Retina (tissue), 1 donor: ENCODE data around the gene SF3B6.

Source experiments
- DNase-seq: peaks from one replicate; pipeline ENCODE4 v3.0.0-alpha.2; 2016

The SF3B6 gene

DNA sequence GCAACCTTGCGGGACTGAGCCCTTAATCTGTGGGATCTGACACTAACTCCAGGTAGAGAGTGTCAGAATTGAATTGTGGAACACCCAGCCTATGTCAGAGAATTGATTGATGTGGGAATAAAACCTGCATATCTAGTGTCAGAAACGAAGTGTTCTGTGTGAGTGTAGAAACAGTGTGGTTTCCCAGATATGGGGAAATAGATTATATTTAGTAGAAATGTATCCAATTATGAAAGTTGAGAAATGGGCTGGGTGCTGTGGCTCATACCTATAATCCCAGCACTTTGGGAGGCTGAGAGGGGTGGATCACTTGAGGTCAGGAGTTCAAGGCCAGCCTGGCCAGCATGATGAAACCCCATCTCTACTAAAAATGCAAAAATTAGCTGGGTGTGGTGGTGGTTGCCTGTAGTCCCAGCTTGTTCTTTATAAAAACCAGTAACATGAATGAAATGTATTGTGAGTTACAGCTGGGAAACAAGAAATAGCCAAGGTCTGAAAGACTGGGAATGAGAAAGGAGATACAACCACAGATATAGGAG lies 12.8 kb upstream of the SF3B6 start:
- no peak for DNase-seq

DNA sequence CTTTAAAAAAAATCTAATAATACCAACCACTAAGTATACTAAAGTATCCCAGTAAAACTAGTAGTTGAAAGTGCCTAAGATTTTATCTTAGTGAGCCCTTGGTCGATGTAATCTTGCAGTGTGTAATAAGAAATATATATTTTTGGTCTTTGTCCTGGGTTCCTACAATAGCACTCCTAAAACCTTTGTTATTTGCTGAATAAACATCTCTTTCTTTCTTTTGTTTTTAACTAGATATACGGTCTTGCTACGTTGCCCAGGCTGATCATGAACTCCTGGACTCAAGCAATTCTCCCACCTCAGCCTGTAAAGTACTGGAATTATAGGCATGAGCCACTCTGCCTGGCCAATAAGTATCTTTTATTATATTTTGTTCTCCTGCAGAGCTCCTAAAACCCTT lies 10.9 kb upstream of the SF3B6 start:
- DNase-seq: no peak

DNA sequence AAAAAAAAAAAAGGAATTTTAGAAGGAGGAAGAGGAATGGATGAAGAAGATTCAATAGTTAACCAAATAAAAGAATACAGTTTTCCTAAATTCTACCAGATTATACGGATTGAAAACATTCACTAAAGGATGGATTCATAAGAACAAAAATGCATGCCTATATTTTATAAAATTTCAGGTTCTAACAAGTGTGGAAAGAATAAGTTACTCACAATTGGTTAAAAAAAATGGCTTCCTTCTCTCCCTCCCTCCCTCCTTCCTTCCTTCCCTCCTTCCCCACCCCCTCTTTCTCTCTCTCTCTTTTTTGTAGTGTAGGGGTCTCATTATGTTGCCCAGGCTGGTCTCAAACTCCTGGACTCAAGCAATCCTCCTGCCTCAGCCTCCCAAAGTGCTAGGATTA lies 10.1 kb upstream of the SF3B6 start:
- DNase-seq: no peak

DNA sequence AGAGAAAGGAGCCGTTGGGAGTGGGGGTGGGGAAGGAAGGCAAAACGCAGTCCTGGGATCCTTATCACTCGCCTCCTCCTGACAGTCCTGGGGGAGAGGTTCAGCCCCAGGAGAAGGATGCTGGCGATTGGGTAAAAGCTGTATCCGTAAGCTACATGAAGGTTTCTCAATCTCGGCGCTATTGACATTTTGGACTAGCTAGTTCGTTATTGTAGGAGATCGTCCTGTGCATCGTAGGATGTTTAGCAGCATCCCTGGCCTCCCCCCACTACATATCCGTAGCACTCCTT lies 9.0 kb upstream of the SF3B6 start:
- DNase-seq: no peak

DNA sequence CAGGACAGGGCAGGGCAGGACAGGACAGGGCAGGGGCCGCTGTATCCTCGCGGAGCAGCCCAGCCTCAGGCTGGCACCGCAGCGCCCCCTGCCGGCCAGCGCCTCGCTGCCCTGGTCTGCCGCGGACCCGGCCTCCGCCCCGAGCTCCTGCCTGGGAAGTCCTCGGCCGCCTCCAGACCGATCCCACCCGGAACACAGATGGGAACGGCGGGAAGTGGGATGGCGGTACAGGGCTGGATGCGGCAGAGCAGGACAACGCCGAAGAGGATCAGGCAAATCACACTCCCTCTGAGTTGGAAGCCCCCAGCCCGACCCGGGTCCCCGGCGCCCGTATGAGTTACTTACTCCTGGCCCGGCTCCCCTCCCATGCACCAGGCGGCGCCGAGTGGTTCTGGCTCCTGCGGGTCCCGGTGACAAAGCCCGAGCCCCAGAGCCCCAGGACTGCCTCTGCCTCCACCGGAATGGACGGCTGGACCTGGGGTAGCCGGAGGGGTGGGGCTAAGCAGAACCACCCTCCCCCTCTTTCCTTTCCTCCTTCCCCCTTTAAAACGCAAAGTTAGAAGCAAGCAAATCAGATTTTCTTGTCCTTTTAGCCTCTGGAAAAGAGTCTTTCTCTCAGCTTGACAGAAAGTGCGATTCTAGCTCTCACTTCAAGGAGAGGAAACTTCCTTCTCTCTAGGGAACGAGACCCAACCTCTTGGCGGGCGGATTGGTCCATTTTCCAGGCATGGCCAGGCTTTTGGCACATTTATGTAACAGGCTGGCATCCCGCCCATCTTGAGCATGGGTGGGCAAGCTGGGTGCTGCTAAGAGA lies 8.5 kb upstream of the SF3B6 start, which contains the start of gene TP53I3:
Gene TP53I3 (minus strand): TSS at position 449 of the 814 bp plus-strand sequence. CDS start 508 bp downstream, outside the sequence.
- DNase-seq: peak; percentile 99

DNA sequence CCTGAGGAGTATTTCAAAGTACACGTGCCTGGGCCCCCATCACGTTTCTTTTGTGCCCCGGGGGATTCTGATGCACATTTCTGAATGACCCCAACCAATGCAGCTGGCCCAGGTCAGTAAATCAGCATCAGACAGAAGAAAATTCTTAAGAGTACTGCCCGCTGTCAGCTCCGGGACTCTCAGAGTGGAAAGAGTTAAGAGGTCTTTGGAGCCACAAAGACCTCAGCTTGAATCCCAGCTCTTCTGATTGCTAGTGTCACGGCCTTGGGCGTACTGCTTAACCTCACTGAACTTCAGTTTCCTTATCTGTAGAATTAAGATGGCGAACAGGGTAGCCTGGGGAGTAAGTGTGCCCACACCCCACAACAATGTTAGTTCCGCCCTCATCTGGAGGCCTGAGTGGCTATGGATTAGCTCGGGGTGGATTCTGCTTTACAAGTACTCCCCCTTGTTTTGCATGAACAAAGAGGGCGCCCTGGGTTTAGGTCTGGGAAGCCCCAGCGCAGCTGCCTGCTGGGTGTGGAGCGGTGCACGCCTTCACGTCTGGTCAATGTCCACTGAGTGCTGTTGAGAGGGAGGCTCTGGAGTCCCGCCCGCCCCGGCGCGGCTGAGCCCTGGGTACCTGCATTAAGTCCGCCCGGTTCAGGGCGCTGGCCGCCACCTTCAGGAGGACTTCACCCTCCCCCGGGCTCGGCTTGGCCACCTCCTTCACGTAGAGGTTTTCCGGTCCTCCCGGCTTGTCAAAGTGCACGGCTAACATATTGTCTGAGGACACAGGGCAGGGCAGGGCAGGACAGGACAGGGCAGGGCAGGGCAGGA lies 7.7 kb upstream of the SF3B6 start:
- DNase-seq: peak; percentile 92

DNA sequence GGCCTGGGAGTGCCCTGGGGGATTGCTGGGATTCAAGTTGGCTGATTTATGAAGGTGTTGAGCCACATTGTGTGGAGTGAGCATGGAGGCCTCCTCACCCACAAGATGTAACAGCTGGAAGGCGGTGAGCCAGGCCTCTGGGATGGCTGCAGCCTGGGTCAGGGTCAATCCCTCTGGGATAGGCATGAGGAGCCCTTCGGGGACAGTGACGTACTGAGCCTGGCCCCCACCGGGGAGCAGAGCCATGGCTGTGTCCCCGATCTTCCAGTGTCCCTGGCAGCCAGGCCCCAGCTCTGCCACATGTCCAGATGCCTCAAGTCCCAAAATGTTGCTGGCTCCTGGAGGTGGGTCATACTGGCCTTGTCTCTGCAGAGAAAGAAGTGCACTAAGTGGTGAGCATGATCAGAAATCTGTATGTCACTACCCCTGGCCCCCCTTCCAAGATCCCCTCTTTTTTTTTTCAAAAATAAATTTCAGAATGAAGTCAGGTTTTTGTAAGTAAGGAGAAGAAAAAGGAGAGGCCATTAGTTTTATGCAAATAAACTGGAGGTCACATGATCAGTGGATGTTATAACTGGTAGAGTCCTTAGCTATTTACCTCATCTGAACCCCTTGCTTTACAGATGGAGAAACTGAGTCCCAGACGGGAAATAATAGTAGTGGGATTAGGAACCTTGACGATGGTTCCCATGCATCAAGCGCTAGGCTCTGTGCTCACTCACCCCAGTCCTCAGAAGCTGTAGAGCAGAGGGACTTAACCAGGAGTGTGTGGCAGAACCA lies 6.9 kb upstream of the SF3B6 start:
- no peak for DNase-seq

DNA sequence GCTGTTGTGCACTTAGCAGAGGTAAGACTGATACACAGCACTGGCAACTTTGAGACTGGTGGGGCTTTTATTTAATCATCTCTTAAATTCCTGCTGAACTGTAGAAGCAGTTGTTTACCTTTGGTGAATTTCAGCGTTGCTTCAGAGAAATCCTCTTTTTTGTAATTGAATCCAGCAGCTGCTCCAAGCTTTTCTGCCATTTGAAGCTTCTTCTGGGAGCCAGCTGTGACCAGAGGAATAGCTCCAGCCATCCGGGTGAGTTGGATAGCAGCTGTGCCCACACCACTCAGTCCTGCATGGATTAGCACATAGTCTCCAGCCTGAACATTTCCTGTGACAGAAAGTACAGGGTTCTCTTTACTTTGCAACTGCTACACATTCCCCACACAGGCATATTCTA lies 4.6 kb upstream of the SF3B6 start:
- no peak for DNase-seq

DNA sequence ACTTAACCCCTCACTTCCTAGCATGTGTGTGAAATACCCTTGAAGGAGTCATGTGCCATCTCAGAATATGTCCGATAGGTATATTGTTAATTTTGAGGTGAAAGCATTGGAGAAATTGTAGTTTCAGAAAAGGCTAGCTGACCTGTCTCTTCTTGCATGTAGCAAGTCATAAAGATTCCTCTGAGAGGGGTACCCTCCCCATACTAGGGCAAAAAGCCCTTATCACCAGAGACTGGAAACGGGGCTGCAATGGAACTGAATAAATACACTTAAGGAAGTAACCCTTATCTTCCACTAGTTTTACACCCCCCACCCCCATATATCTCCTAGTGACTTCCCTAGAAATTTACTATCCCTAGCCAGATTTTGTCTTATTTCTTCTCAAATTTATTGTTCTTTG lies 1.8 kb upstream of the SF3B6 start:
- DNase-seq: no peak

DNA sequence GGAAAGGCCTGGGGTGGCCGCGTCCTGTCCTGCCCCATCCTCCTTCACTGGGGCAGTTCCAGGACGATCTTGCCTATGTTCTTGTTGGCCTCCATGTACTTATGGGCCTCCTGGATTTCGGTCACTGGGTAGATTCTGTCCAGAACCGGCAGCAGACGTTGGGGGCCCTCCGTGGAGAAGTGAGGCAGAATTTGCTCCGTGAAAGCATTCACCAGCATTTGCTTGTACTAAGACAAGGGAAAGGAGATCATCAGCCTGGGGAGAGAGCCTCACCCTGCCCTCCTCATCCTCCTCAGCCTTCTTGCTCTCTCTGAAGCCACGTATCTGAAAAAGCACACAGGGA lies 1.4 kb upstream of the SF3B6 start:
- DNase-seq: no peak

DNA sequence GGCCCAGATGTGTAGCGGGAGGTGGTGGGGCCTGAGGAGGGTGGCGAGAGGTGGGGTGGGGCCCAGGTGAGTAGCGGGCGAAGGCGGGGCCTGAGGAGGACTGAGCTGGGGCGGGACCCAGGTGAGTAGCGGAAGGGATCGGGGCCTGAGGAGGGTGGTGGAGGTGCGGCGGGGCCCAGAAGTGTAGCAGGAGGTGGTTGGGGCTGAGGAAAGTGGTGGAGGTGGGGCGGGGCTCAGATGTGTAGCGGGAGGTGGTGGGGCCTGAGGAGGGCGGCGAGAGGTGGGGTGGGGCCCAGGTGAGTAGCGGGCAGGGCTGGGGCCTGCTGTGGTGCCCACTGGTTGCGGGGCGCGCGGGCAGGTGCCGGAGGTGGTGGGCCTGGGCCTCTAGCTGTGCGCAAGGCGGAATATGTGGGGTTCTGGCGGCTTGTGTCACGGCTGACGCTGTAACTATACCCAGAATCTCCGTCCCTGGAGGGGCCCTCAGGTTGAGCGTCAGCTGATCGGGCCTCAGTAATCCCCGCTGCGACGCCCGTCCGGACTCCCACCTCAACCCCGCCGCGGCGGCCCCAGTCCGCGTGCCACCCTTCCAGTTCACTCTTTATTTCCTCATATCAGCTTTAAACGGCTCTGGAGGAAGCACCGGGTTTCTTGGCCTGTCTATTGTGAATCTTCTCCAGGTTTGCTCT lies 866 bp upstream of the SF3B6 start:
- peak; percentile 57 for DNase-seq

DNA sequence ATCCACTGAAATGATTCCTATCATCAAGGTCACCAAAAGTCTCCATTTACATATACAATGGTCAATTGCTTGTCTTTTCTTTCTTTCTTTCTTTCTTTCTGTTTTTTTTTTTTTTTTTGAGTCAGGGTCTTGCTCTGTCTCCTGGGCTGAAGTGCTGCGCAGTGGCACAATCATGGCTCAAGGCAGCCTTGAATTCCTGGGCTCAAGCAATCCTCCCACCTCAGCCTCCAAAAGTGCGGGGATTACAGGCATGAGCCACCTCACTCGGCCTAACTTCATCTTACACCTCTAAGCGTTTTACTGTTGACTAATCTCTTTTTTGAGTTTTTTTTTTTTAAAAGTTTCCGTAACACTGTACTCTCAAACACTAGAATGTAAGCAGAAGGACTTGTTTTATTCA lies 867 bp downstream of the SF3B6 start:
- no peak for DNase-seq

DNA sequence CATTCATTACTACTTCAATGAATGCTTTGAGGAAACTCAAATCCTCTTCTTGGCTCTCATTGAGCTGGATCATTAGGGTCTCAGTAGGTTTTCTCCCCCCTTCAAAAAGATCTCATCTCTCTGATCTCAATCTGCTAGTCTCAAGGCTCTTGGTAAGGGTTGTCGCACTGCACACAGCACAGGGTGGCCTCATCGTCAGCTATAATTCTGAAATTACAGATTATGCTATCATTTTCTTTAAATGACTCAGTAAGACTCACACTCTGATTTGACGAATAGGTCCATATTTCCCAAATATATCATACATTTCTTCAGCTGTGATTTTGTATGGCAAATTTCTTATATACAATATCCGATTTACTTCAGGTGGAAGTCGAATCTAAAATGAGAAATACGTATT lies 2.3 kb downstream of the SF3B6 start:
- DNase-seq: no peak

DNA sequence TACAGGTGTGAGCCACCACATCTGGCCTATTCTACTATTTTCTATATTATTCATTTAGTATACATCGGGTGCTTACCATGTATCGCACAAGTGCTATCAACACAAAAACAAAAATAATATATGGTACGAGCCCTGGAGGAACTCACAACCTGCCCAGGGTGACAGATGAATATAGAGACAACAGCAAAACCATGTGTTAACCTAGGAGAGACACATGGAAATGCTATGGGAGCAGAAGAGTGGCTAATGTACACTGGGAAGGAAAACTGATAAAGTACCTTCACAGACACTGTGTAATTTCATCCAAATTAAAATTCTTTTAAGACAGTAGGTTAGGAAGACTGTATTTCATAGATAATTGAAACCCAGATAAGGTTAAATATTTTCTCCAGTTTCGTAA lies 3.9 kb downstream of the SF3B6 start:
- DNase-seq: no peak

DNA sequence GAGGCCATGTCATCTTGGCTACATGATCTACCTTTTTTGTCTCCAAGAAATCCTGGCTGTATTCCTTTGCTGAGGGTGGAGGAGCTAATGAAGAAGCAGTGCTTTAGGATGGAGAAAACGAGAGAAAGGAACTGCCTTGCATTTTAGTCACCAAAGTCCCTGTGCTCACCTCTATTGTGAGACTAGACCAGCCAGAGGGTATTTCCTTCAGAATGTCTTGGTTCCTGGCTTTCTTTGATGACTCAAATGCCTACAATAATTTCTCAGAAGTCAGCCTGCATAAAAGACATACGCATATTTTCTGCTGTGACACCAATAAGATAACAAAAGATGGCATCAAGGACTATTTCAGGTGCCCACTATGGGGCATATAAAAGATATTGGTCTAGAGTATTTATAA lies 10.8 kb downstream of the SF3B6 start:
- DNase-seq: no peak

DNA sequence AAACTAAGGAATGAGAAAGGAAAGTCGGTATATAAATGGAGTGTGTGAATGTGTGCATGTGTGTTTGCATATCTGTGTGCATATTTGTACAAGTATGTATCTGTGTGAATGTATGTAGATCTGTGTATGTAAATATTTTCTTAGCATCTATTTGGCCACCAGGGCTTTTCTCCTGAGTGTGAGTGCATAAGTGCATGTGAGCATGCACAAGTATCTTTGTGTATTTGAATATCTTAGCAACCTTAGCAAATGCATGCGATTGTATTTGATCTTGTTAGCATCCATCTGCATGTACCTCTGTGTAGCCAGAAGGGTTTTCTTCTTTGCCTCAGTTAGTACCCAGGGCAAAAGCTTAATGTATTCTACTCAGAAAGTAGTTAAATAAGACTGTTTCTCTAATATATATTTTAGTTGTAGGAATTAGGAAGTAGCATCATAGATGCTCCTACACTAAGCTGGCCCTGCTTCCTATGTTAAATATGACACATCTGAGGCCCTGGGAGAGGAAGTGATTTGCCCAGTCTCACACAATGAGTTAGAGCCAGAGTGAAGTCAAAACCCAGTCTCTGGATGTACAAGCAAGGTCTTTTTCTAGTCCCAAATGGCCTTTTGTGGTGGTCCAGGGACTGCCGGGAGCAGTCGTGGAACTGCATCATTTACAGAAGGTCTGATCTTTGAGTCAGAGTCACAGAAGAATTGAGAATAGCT lies 17.4 kb downstream of the SF3B6 start:
- DNase-seq: no peak

DNA sequence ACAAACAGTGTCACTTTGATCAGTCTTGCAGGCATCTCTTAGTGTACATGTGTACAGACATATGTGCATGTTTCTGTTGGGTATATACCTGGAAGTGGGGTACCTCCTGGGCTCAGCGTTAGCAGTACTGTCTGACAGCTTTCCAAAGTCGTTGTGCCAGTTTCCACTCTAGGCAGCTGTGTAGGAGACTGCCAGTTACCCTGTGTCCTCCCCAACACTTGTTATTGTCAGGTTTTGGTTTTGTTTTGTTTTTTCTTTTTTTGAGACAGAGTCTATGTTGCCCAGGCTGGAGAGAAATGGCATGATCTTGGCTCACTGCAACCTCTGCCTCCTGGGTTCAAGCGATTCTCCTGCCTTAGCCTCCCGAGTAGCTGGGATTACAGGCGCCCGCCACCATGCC lies 20.4 kb downstream of the SF3B6 start:
- no peak for DNase-seq

DNA sequence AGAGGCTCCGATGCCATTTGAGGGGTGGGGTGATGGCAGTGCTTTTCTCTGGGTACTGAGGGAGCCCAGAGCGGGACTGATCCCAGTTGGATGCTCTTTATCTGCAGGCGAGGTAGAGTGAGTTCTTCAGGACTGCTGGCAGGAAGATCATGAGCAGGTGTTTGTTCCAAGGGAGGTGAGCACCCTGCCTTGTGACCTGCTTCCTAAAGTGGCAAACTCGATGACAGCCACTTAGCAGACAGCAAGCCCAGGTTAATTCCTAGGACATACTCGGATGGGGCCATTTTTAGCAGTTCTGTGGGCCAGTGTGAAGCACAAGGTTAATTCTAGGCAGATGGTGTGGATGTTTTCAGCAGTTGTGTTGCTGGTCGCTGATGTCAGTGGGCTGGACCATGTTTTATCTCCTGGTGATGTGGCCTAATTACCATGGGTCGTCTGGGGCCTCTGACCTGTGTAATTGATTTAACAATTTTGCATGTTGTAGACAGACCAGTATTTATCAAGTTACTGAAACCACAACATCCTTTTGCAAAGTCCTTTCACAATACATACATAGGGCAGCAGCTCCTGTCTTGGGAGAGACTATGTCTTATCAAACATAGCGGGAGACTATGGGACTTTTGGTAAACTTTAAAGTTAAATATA lies 21.6 kb downstream of the SF3B6 start:
- no peak for DNase-seq

DNA sequence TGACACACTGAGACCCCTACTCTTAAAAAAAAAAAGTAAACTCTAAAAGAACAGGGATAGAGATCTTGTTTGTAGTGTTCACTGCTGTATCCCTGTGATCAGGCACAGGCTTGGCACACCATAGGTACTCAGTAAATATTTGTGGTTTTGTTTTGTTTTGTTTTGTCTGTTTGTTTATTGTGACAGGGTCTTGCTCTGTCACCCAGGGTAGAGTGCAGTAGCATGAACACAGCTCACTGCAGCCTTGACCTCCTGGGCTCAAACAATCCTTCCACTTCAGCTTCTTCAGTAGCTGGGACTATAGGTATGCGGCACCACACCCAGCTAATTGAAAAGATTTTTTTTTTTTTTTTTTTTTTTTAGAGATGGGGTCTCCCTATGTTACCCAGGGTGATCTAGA lies 23.2 kb downstream of the SF3B6 start:
- DNase-seq: no peak

DNA sequence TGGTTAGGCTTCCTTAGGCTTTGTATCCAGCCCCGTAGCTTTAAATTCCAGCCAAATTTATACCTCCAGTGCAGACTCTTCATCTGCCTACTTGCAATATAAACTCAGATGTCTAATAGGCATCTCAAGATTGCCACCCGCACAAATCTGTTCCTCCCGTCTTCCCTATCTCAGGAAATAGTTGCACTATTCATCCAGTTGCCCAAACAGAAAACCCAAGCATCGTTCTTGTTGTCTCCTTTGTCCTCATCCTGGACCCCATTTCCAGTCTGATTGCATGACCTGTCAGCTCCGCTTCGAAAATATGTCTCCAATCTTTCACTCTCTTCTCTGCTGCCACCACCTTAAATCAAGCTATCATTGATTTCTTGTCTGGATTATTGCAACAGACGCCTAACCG lies 24.3 kb downstream of the SF3B6 start:
- no peak for DNase-seq
